Heart left ventricle (tissue), 16 donors: ENCODE measurements around the gene COLGALT1. TPM values are rescaled to one million over a fixed set of nuclear protein-coding genes. Genes with fewer than 3 reads are reported as not detected.
A peak's percentile ranks its signal among the peaks of the same experiment; 100 is the strongest.

Experiments used
- ATAC-seq, 4 donors: fragments of 200-7000 bp; cut with Tn5 transposase; one replicate each; pipeline ENCODE4 v1.9.1; 2020 to 2022; ENCODE audit warnings: moderate library complexity in 4 of 4, mild to moderate bottlenecking in 3 of 4, moderate number of reproducible peaks in 1 of 4
- DNase-seq, 5 donors: peaks; one replicate each; pipeline ENCODE4 v3.0.0-alpha.2; 2020
- H3K27ac ChIP-seq, 12 donors: fragments of 200-600 bp; sonication (generic) in 4 of 12; one replicate each; pipeline versions ENCODE4 v1.5.0 to v1.8.0; 2016 to 2022; ENCODE audit warnings: mild to moderate bottlenecking in 2 of 12
- H3K27me3 ChIP-seq, 9 donors: fragments of 200-600 bp; sonication (generic) in 2 of 9; one replicate each; pipeline versions ENCODE4 v1.5.1 to v1.8.0; 2016 to 2022; ENCODE audit warnings: mild to moderate bottlenecking in 3 of 9
- H3K36me3 ChIP-seq, 9 donors: fragments of 200-600 bp; sonication (generic) in 2 of 9; one replicate each; pipeline versions ENCODE4 v1.5.0 to v1.8.0; 2018 to 2022; ENCODE audit warnings: mild to moderate bottlenecking in 2 of 9
- H3K4me1 ChIP-seq, 12 donors: fragments of 200-600 bp; sonication (generic) in 4 of 12; one replicate each; pipeline versions ENCODE4 v1.5.0 to v1.8.0; 2016 to 2022; ENCODE audit warnings: mild to moderate bottlenecking in 3 of 12
- H3K4me3 ChIP-seq, 12 donors: fragments of 200-600 bp; sonication (generic) in 4 of 12; one replicate each; pipeline versions ENCODE4 v1.5.0 to v1.8.0; 2017 to 2022; ENCODE audit warnings: mild to moderate bottlenecking in 9 of 12, moderate library complexity in 4 of 12
- H3K9me3 ChIP-seq, 12 donors: fragments of 200-600 bp; sonication (generic) in 4 of 12; one replicate each; pipeline versions ENCODE4 v1.5.0 to v1.8.0; 2016 to 2022; ENCODE audit warnings: mild to moderate bottlenecking in 1 of 12
- POLR2A ChIP-seq, 2 donors: fragments of 450-650 bp; IDR thresholded peaks; one replicate each; pipeline ENCODE4 v1.6.1; 2017; ENCODE audit warnings: antibody characterized with exemption in 2 of 2, mild to moderate bottlenecking in 2 of 2, moderate library complexity in 2 of 2
- WGBS, 4 donors: extraction: QIAGEN DNeasy Blood & Tissue Kit in 2 of 4; methylation state at CpG; one replicate each; pipeline versions ENCODE4 v1.1.5 to v1.1.7; 2013 to 2018; 5-methylcytosine and 5-hydroxymethylcytosine counted together
- intact Hi-C, 10 donors: fragments of 100-400 bp; cut with DNase I; formaldehyde crosslinking; loops; one replicate each; pipeline versions ENCODE4 v1.11.1 to v1.14.2; 2022
- polyA plus RNA-seq, 2 donors: library from polyadenylated mRNA; stranded (reverse); fragments of 200-250 nt; gene quantifications; one replicate each; pipeline ENCODE4 v1.2.3, GENCODE V29; 2013
- total RNA-seq, 9 donors: library from RNA; depleted of rRNA in 2 of 9; stranded (reverse); fragments of >200 nt in 2 of 9; fragmentation: NEBNext Ultra II Directional in 3 of 9; extraction: Animal tissue kit (Norgen Biotek cat#: 25700) in 3 of 9; gene quantifications; one replicate each; pipeline versions ENCODE4 v1.1.0 to v1.2.4, GENCODE V29; 2016 to 2023
- TF ChIP-seq, protein P1 (sequence below), 12 donors: fragments of 200-600 bp; sonication (generic) in 4 of 12; IDR thresholded peaks; one replicate each; pipeline versions ENCODE4 v1.5.0 to v1.8.0; 2018 to 2022; ENCODE audit warnings: antibody characterized with exemption in 12 of 12, mild to moderate bottlenecking in 5 of 12
- donor health status: ischemic (EF 13 %, LVEDD 7.1; RV severe dilation, severe dysfunction).
- donor health status: healthy with polysubstance abuse.
- donor health status: DM: no; HTN: yes; CAD: no.
- donor health status: DM: no; HTN: no; CAD: no.
- donor health status: ischemic (EF 25% LVEDD 6.9; RV normal size, moderate dysfunction).
- donor health status: ischemic (EF 25% LVEDD 5.7; RV mildly dilated, moderate dysfunction).
- donor health status: healthy.
- donor health status: DM: yes; HTN: yes; CAD: no.
- donor health status: ischemic (EF 35%, LVEDD 5.7; RV mildly dilated, moderate dysfunction).
- donor health status: nonischemic (EF 11% LVEDD 7.7; RV severe dilation, severe dysfunction).
- donor health status: DM: yes; HTN: yes; CAD: no.
- donor health status: PGD.
- donor health status: ischemic (EF 29% LVEDD 5.4; RV normal size, mild dysfunction).
- donor health status: nonischemic (EF 23%, LVEDD 6.1; RV moderate dilation, normal function).

Gene COLGALT1
- total and polyA plus RNA-seq, 11 donors: 16.1 to 117 (median 32.6) TPM

DNA sequence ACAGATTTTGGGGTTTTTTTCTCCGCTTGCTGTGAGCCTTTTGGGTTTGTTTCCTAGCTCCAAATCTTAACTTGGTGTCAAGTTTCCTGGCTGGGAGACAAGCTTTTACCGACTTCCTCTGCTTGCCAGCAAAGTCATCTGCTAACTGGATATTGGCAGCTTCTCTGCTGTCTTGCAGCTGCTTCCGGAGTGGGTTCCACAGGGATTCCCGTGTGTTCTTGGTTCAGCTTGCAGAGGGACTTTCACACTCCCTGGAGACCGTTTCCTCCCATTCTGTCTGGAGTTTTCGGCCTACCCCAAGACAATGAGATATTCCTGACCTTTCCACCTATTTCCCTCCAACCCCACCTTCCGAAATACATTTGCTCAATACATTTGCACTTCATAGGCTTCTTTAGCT lies 2.2 kb upstream of the COLGALT1 start:
- no peak for TF ChIP-seq POLR2A (IDR thresholded peaks at IDR 0.05)
- TF ChIP-seq, protein P1, sequence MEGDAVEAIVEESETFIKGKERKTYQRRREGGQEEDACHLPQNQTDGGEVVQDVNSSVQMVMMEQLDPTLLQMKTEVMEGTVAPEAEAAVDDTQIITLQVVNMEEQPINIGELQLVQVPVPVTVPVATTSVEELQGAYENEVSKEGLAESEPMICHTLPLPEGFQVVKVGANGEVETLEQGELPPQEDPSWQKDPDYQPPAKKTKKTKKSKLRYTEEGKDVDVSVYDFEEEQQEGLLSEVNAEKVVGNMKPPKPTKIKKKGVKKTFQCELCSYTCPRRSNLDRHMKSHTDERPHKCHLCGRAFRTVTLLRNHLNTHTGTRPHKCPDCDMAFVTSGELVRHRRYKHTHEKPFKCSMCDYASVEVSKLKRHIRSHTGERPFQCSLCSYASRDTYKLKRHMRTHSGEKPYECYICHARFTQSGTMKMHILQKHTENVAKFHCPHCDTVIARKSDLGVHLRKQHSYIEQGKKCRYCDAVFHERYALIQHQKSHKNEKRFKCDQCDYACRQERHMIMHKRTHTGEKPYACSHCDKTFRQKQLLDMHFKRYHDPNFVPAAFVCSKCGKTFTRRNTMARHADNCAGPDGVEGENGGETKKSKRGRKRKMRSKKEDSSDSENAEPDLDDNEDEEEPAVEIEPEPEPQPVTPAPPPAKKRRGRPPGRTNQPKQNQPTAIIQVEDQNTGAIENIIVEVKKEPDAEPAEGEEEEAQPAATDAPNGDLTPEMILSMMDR (IDR thresholded peaks at IDR 0.05): no peak
- Histone ChIP-seq H3K4me1 (peaks cover 3 to 48% (median 30%) of the 10 kb centered on the region in 12 donors), H3K4me3 (no peak overlapping the region), H3K27ac (peak overlapping the region; percentile 31 to 83 (median 74)), H3K27me3 (no peaks in the 10 kb centered on the region), H3K9me3 (peaks cover 0 to 4% (median 0%) of the 10 kb centered on the region in 12 donors), H3K36me3 (peaks cover 0 to 11% (median 9%) of the 10 kb centered on the region in 9 donors)
- 13 to 19% (median 16%) methylated on average over 7 of the region's 7 CpGs for WGBS, 4 donors
- intact Hi-C loops: loop anchor here in 1 of 10 donors (10.0 kb wide), 1 partner anchor 78 kb away; the partner anchor contains the start of gene SLC27A1
- DNase-seq (peak in 4 of 5 donors; percentile 85 to 91 (median 85)), ATAC-seq (peak; percentile 48 to 83 (median 52))

DNA sequence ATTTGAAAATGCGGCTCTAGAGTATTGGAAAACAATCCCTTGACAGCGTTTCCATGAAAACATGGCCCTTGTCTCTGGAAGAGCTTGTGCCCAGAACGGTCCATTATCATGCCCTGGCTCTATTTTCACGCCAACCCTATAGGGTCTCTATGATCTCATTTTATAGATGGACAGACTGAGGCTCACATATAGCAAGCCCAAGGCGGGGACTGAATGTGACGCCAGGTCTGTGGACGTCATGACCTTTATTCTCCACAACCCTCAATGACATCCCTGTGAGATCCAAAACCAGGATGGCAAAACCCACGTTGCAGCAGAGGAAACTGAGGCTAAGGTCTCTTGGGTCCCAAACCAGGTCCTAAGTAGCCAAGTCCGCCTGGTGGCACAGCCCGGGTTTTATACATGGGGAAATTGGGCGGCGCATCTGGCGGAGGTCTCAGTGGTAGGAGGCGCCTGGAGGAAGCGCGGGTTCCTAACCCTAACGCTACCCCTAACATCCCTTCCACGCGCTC lies 425 bp upstream of the COLGALT1 start:
- H3K9me3 ChIP-seq: peaks cover 0 to 4% (median 0%) of the 10 kb centered on the region in 12 donors
- ATAC-seq (no peak), DNase-seq (no peak)
- peaks cover 0 to 26% (median 22%) of the 10 kb centered on the region in 9 donors for H3K36me3 ChIP-seq
- intact Hi-C loops: loop anchor here in 3 of 10 donors (5.0 to 10.0 kb wide), 2 partner anchors 43 to 80 kb away; partner anchors contain the start of genes PGLS (in 2 of the 3) and SLC27A1 (in 1 of the 3)
- H3K27me3 ChIP-seq: no peaks in the 10 kb centered on the region
- TF ChIP-seq, protein P1 (IDR thresholded peaks at IDR 0.05): peak in 1 of 12 donors; percentile 0
- no peak for TF ChIP-seq POLR2A (IDR thresholded peaks at IDR 0.05)
- peak overlapping the region in 11 of 12 donors; percentile 47 to 97 (median 87) for H3K27ac ChIP-seq
- H3K4me3 ChIP-seq: peak overlapping the region in 11 of 12 donors; percentile 71 to 98 (median 86)
- H3K4me1 ChIP-seq: peaks cover 3 to 65% (median 38%) of the 10 kb centered on the region in 12 donors
- WGBS, 4 donors: 11 to 17% (median 13%) methylated on average over 13 to 19 of the region's 19 CpGs

DNA sequence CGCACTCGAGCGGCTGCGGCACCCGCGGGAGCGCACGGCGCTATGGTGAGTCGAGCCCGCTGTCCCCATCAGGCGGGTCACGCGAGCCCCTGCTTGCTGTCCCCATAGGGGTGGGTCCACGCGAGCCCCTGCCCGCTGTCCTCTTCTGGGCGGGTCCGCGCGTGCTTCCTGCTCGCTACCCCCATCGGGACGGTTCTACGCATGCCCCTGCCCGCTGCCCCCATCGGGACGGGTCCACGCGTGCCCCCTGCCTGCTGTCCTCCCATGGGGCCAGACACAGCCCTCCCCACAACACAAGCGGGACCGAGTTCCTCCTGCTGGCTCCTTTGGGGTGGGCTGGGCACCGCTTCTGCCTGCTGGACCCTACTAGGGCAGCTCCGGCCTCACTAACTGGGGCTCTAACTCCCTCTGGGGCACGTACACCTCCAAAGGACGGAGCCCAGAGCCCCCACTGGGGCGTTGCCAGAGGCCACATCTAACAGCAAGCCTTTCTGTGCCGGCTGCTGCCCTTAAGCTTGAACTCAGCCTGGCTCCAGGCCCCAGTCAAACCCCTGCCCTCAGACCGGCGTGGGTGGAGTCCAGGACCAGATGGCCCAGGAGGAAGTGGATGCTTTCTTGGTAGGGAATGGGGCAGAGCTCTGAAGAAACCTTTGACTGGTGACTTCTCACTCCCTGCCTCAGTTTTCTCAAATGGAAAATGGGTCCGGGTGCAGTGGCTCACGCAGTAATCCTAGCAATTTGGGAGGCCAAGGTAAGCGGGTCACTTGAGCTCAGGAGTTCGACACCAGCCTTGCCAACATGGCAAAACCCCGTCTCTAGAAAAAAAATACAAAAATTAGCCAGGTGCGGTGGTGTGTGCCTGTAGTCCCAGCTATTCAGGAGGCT lies 722 bp downstream of the COLGALT1 start:
- 7 to 15% (median 12%) methylated on average over 18 to 46 of the region's 46 CpGs for WGBS, 4 donors
- Histone ChIP-seq H3K36me3 (peaks cover 0 to 38% (median 34%) of the 10 kb centered on the region in 9 donors), H3K9me3 (peaks cover 0 to 4% (median 0%) of the 10 kb centered on the region in 12 donors), H3K4me1 (peaks cover 3 to 76% (median 44%) of the 10 kb centered on the region in 12 donors), H3K4me3 (peak overlapping the region; percentile 71 to 98 (median 88)), H3K27ac (peak overlapping the region; percentile 68 to 97 (median 86)), H3K27me3 (no peaks in the 10 kb centered on the region)
- peak; percentile 68 to 87 (median 84) for DNase-seq
- peak; percentile 16 to 66 (median 52) for ATAC-seq
- TF ChIP-seq POLR2A (IDR thresholded peaks at IDR 0.05): no peak
- TF ChIP-seq, protein P1 (IDR thresholded peaks at IDR 0.05): peak in 1 of 12 donors; percentile 23
- intact Hi-C loops: loop anchor here in 3 of 10 donors (5.0 to 10.0 kb wide), 2 partner anchors 44 to 81 kb away; partner anchors contain the start of genes PGLS (in 2 of the 3) and SLC27A1 (in 1 of the 3)
